Memory B cell (primary cell): ENCODE measurements around the gene CYP26C1.

Source experiments
- ATAC-seq: fragments of 150-1000 bp; cut with Tn5 transposase; 2 replicates; pipeline ENCODE4 v1.10.0; 2021; ENCODE audit warnings: low read depth, mild to moderate bottlenecking, moderate library complexity
- DNase-seq, 2 donors: peaks; one replicate each; pipeline ENCODE4 v3.0.0; 2022; ENCODE audit warnings: low spot score in 2 of 2
- H3K27ac Mint-ChIP-seq: one replicate; pipeline ENCODE4 v1.8.0; 2022; ENCODE audit warnings: mild to moderate bottlenecking, moderate library complexity, mixed read lengths
- H3K27me3 Mint-ChIP-seq: one replicate; pipeline ENCODE4 v1.8.0; 2022; ENCODE audit warnings: mixed read lengths
- H3K36me3 Mint-ChIP-seq: one replicate; pipeline ENCODE4 v1.8.0; 2022; ENCODE audit warnings: mild to moderate bottlenecking, mixed read lengths
- H3K4me1 Mint-ChIP-seq: one replicate; pipeline ENCODE4 v1.8.0; 2022; ENCODE audit warnings: mixed read lengths
- H3K4me3 Mint-ChIP-seq: one replicate; pipeline ENCODE4 v1.8.0; 2022; ENCODE audit warnings: mild to moderate bottlenecking, moderate library complexity, mixed read lengths
- H3K9me3 Mint-ChIP-seq: one replicate; pipeline ENCODE4 v1.8.0; 2022; ENCODE audit warnings: mixed read lengths

The CYP26C1 gene

DNA sequence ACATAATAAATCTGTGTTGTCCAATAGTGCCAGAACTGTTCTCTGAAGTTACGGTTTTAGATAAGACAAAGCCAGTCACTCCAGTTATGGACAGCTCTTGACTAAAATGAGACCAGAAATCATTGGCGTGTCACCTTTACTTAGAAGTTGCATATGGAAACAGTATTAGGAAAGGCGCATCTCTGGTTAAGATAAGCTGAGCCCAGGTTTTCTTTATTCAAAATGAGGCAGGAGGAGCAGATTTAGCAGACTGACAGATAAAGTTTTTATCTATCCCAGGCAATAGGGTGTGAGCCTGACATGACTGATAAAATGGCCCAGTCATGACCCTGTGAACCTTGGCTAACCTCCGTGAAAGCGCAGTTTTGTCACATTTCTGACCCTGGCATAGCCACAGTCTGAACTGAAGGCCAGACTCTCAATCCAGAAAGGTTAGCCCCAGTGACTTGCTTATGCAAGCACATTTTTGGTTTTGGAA is 17.3 kb downstream of the CYP26C1 start:
- Mint-ChIP-seq H3K4me1 (peaks cover 7% of the 10 kb centered on the region), H3K27ac (no peak overlapping the region), H3K9me3 (no peaks in the 10 kb centered on the region), H3K4me3 (no peak overlapping the region), H3K27me3 (peaks cover 22% of the 10 kb centered on the region), H3K36me3 (no peaks in the 10 kb centered on the region)
- ATAC-seq, result no peak
- no peak for DNase-seq

DNA sequence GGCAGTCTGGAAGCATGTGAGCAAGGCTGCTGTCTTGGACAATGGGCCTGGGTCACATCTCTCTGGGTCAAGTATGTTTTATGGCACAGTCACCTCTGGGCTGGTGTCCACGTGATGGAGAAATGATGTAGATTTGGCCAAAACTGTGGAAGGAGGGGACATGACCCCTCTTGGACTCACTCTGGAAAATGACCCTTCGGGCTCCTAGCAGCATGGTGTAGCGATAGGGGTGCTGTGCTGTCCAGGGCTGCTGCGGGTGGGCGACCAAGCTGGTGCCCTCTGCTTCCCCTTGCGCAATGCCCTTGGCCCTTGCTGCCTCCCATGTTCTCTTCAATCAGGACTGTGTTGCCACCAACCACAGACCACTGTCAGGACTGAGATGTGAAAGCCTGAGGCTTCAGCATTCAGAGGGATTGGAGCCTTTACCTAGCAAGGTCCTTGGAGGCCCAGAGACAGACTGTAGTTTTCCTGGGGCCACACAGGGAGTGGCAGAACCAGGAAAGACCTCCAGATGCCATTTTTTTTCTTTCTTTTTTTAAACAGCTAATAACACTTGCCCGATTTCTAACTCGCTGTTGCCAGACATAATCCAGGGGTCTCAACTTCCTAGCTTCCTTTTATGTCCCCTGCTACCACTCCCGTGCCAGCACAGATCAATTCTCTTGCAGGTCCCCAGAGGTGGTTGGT is 19.2 kb downstream of the CYP26C1 start:
- peaks cover 2% of the 10 kb centered on the region for H3K4me1 Mint-ChIP-seq
- no peak overlapping the region for H3K4me3 Mint-ChIP-seq
- ATAC-seq (no peak), DNase-seq (no peak)
- H3K27me3 Mint-ChIP-seq, result peaks cover 17% of the 10 kb centered on the region
- no peak overlapping the region for H3K27ac Mint-ChIP-seq
- H3K9me3 Mint-ChIP-seq, result no peaks in the 10 kb centered on the region
- no peaks in the 10 kb centered on the region for H3K36me3 Mint-ChIP-seq

DNA sequence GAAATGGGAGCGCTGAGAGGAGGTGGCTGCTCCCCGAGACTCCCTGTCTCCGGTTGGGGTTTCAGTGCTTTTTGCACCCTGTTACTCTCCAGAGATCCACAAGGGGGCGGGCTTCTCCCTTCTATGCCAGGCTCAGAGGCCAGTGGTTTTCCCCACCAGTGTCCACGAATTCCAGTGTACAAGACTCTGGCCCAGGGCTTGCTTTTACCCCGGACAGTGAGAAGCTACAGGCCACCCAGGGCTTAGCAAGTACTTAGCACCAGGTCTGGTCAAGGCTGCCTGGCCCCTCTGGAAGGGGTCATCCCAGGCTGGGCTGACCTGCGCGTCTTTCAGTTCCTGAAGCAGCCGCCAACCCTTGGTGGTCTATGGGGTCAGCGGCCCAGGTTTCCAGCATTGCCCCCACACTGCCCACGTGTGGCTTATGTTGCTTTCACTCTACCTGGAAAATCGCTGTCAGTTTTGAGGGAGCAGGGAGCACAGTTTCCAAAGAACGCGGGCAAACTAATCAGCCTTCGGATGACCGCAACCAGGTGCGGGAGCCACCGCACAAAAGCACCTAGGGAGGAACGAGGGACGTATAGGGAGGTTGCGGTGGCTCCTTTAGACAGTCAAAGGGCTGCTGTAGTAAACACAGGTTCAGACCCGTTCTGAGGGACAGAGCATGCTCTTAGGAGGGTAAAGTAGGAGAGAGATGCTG is 19.9 kb downstream of the CYP26C1 start:
- DNase-seq, result peak in 1 of 2 donors; percentile 44
- no peak overlapping the region for H3K27ac Mint-ChIP-seq

DNA sequence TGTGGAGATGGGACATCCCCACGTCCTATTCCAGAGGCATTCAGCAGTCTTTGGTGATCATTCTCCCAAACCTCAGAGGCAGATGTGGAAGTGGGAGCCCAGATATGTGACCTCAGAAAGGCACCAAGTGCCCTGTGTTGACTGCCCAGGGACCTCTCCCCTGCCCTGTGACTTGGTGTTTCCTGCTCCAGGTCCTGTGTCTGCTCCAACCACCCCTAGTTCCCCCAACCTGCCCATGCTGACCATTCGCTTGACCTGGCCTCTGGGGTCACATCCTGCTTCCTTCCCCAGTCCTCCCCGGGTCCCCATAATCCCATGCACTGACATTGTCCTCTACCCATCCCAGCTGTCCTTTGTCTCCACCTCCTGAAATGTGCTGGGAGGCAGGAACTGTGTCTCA is 20.7 kb downstream of the CYP26C1 start:
- ATAC-seq, result no peak
- Mint-ChIP-seq H3K9me3 (no peaks in the 10 kb centered on the region), H3K4me3 (no peak overlapping the region), H3K27ac (no peak overlapping the region), H3K27me3 (peaks cover 13% of the 10 kb centered on the region), H3K36me3 (no peaks in the 10 kb centered on the region), H3K4me1 (peaks cover 2% of the 10 kb centered on the region)
- DNase-seq, result no peak

More for the DNA sequence above, 19.9 kb downstream of the CYP26C1 start:
- peaks cover 16% of the 10 kb centered on the region for H3K27me3 Mint-ChIP-seq
- peak; percentile 59 for ATAC-seq
- H3K4me1 Mint-ChIP-seq, result peaks cover 2% of the 10 kb centered on the region
- no peak overlapping the region for H3K4me3 Mint-ChIP-seq
- H3K9me3 Mint-ChIP-seq, result no peaks in the 10 kb centered on the region
- H3K36me3 Mint-ChIP-seq, result no peaks in the 10 kb centered on the region

DNA sequence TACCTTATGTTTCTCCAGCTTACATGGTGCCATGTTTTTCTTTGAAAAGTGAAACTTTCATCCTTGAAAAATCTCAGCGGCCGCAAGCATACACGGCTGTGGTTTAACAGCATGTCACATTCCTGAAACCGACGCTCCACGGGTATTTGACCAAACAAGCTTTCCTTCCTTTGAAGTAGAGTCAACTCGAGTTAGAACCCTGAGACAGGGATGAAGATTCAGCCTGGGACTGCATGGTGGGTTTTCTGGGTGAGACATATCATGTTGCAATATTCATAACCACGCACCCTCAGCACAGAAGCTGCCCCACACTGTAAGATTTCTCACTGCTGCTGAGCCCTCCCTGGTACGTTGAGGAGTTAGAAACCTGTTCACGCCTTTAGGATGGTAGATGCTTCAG is 21.2 kb downstream of the CYP26C1 start:
- no peak for ATAC-seq
- peaks cover 2% of the 10 kb centered on the region for H3K4me1 Mint-ChIP-seq
- no peak overlapping the region for H3K4me3 Mint-ChIP-seq
- H3K9me3 Mint-ChIP-seq, result no peaks in the 10 kb centered on the region
- H3K36me3 Mint-ChIP-seq, result no peaks in the 10 kb centered on the region
- H3K27me3 Mint-ChIP-seq, result peaks cover 10% of the 10 kb centered on the region
- DNase-seq, result no peak
- no peak overlapping the region for H3K27ac Mint-ChIP-seq

DNA sequence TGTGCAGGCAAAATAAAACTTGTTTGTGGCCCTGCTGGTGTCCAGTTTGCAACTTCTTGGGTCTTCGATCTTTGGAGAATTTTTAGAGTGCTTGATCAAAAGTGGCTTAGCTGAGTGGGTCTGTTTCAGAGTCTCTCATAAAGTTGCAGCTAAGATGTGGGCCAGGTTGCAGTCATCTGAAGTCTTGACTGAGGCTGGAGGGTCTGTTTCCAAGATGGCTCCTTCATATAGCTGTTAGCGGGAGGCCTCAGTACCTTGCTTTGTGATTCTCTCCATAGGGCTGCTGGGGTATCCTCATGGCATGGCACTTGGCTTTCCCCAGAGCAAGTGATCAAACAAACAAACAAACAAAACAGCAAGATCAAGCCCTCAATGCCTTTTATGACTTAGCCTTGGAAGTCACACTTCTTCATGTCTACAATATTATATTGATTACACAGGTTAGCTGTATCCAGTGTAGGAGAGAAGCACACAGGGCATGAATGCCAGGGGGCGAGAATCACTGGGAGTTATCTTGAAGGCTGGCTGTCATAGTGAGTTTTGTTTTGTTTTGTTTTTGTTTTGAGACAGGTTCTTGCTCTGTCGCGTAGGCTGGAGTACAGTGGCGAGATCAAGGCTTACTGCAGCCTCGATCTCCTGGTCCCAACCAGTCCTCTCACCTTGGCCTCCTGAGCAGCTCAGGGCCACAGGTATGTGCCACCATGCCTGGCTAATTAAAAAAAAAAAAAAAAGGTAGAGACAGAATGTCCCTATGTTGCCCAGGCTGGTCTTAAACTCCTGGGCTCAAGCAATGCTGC is 23.3 kb downstream of the CYP26C1 start:
- peaks cover 14% of the 10 kb centered on the region for H3K27me3 Mint-ChIP-seq
- no peak for ATAC-seq

DNA sequence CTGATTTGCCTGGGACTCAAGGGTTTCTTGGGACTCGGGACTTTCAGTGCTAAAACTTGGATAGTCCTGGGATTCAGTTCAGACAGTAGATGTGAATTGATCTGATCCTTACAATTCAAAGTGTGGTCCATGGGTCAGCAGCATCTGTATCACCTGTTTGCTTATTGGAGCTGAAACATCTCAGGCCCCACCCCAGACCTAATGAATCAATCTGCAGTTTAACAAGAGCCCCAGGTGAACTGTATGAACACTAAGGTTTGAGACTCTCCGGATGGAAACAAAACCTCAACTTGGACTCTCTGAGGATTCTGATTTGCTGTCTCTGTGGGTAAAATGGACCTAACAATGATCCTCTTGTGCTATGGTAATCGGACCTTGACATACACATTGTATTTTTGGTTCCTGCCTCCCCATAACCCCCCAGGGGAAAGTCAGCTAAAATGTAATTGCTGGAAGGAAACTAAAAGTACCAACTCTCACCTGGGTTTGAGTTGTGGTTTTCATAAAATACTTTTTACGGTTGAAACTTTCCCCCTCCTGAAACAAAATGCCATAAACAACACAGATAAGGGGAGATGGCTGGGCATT is 24.8 kb downstream of the CYP26C1 start:
- peaks cover 11% of the 10 kb centered on the region for H3K27me3 Mint-ChIP-seq
- no peak for ATAC-seq
- no peak for DNase-seq
- H3K4me1 Mint-ChIP-seq, result no peaks in the 10 kb centered on the region
- no peak overlapping the region for H3K27ac Mint-ChIP-seq
- H3K4me3 Mint-ChIP-seq, result no peak overlapping the region
- H3K9me3 Mint-ChIP-seq, result no peaks in the 10 kb centered on the region
- H3K36me3 Mint-ChIP-seq, result no peaks in the 10 kb centered on the region

More for the DNA sequence above, 23.3 kb downstream of the CYP26C1 start:
- H3K36me3 Mint-ChIP-seq, result no peaks in the 10 kb centered on the region
- peaks cover 2% of the 10 kb centered on the region for H3K4me1 Mint-ChIP-seq
- H3K4me3 Mint-ChIP-seq, result no peak overlapping the region
- H3K27ac Mint-ChIP-seq, result no peak overlapping the region
- DNase-seq, result no peak
- no peaks in the 10 kb centered on the region for H3K9me3 Mint-ChIP-seq

DNA sequence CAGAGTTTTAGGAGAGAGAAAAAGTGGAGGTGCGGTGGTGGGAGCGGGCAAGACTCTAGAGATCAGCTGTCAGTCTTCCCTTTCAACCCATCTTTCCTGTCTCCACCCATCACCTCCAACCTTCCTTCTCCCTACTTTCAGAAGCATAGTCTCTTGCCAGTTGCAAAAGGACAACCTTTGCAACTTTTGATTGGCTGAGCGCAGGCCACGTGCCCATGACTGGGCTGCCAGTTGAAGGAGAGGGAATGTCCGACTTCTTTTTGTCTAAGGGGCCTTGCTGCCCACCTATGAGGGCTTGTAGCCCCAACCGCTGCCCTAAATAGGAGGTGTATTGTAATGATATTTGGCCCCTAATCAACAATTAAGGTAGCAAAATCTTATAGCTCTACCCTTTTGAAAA is 25.7 kb downstream of the CYP26C1 start:
- DNase-seq (no peak), ATAC-seq (no peak)
- no peaks in the 10 kb centered on the region for H3K36me3 Mint-ChIP-seq
- H3K9me3 Mint-ChIP-seq, result no peaks in the 10 kb centered on the region
- H3K27me3 Mint-ChIP-seq, result peaks cover 10% of the 10 kb centered on the region
- H3K27ac Mint-ChIP-seq, result no peak overlapping the region
- no peak overlapping the region for H3K4me3 Mint-ChIP-seq
- no peaks in the 10 kb centered on the region for H3K4me1 Mint-ChIP-seq

DNA sequence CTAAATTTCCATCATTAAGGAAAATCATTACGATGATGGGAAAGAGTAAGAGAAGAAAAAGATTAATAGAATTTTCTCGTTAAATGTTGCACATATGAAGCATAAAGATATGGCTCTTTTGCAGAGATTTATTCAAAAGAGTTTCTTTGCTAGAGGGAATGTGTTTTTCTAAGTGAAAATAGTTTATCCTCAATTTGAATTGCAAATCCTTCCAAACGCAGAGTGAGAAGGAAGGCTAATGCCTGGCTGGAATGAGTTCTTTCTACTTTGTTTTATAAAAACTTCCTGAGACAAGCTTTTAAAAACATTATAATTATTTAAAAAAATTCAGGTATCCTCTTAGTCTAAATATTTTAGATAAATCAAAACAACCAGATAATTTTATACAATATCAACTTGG is 27.2 kb downstream of the CYP26C1 start:
- no peak overlapping the region for H3K4me3 Mint-ChIP-seq
- peaks cover 7% of the 10 kb centered on the region for H3K27me3 Mint-ChIP-seq
- H3K9me3 Mint-ChIP-seq, result no peaks in the 10 kb centered on the region
- H3K36me3 Mint-ChIP-seq, result no peaks in the 10 kb centered on the region
- no peak overlapping the region for H3K27ac Mint-ChIP-seq
- H3K4me1 Mint-ChIP-seq, result no peaks in the 10 kb centered on the region
- ATAC-seq, result no peak
- no peak for DNase-seq

DNA sequence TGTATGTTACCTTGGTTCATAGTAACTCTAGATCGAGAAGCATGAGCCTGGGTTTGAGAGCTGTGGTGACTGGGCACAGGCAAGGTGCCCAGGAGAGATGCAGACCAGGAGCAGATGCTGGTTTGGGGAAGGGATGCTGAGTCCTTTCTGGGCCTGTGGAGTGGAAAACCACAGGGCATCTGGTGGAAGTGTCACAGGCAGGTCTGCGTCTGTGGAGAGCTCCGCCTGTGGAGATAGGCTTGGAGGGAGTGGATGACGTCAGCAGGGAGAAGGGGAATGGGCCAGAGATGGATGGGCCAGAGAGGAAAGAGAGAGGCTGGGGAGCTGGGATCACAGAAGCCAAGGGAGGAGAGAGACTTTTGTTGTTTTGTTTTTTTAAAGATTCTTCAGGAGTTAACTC is 27.9 kb downstream of the CYP26C1 start:
- Mint-ChIP-seq H3K4me1 (no peaks in the 10 kb centered on the region), H3K9me3 (no peaks in the 10 kb centered on the region), H3K27me3 (peaks cover 8% of the 10 kb centered on the region), H3K27ac (no peak overlapping the region), H3K36me3 (no peaks in the 10 kb centered on the region), H3K4me3 (no peak overlapping the region)
- no peak for ATAC-seq
- no peak for DNase-seq

DNA sequence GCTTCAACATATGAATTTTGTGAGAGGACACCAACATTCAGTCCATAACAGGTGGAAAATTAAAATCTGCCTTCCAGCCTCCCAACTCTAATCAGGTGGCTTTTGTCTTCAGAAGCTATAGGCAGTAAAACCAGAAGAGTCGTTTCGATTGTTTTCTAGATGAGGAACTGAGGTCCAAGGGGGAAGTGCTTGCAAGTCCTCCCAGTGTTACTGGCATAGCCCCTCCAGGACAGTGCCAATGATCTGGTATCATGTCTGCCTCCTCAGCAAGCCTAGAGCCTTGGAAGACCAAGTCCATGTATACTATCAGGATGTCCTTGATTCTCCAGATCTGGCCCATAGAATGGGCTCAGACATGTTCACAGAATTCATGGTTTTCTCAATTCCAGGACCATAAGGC is 30.0 kb downstream of the CYP26C1 start:
- no peaks in the 10 kb centered on the region for H3K4me1 Mint-ChIP-seq
- ATAC-seq (no peak), DNase-seq (no peak)
- H3K27me3 Mint-ChIP-seq, result peaks cover 9% of the 10 kb centered on the region
- H3K9me3 Mint-ChIP-seq, result no peaks in the 10 kb centered on the region
- H3K36me3 Mint-ChIP-seq, result no peaks in the 10 kb centered on the region
- H3K4me3 Mint-ChIP-seq, result no peak overlapping the region
- H3K27ac Mint-ChIP-seq, result no peak overlapping the region

DNA sequence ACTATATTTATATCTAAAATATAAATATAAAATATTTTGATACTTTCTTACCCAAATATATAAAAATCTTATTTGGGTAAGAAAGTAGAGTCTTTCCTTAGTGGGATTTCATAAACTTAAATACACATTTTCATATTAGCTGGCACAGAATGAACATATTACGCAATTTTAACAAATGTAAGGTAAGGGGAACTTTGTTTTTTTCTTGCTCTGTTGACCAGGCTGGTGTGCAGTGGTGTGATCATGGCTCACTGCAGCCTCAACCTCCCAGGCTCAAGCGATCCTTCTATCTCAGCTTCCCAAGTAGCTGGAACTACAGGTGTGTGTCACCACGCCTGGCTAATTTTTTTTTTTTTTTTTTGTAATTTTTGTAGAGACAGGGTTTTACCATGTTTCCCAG is 31.4 kb downstream of the CYP26C1 start:
- no peak overlapping the region for H3K4me3 Mint-ChIP-seq
- peaks cover 9% of the 10 kb centered on the region for H3K27me3 Mint-ChIP-seq
- no peak for DNase-seq
- no peak for ATAC-seq
- H3K36me3 Mint-ChIP-seq, result no peaks in the 10 kb centered on the region
- H3K4me1 Mint-ChIP-seq, result no peaks in the 10 kb centered on the region
- no peaks in the 10 kb centered on the region for H3K9me3 Mint-ChIP-seq
- H3K27ac Mint-ChIP-seq, result no peak overlapping the region

DNA sequence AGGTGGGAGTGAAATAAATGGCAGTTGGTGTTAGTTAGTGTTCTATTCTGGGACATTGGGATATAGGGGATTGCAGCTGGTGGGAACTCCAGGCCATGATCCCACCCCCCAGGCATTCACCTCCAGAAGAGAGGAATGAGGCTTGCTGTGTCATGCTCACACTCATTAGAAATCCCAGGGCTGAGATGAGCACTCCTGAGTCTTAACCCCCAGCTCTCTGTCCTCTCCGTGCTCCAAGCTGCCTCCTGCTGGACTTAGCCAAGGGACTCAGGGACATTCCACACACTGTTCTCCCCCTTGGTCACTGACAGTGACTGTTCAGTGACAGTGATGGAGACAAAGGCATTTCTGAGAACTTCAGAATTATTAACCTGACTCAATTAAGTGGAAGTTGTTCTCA is 34.6 kb downstream of the CYP26C1 start:
- Mint-ChIP-seq H3K4me1 (no peaks in the 10 kb centered on the region), H3K9me3 (no peaks in the 10 kb centered on the region), H3K27me3 (peaks cover 3% of the 10 kb centered on the region), H3K27ac (no peak overlapping the region), H3K36me3 (no peaks in the 10 kb centered on the region), H3K4me3 (no peak overlapping the region)
- no peak for ATAC-seq
- no peak for DNase-seq

DNA sequence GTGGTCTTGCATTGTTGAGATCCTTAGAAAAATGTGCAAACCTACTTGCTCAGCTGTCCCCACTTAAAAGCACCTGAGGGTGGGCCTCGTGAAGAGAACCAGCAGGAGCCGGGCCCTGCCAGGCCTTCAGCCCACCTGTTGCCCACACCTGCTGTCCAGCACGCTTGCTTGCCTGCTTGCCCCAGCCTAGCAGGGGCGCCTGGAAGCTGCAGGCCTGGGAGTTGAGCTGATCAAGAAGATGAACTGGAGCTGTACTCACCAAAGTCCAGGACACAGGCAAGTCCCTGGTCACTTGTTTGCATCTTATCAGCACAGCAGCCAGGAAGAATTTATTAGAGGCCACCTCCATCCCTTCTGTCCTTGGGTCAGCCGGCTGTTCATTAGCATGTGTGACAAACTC is 36.3 kb downstream of the CYP26C1 start:
- Mint-ChIP-seq H3K36me3 (no peaks in the 10 kb centered on the region), H3K9me3 (no peaks in the 10 kb centered on the region), H3K27me3 (peaks cover 3% of the 10 kb centered on the region), H3K27ac (no peak overlapping the region), H3K4me3 (no peak overlapping the region), H3K4me1 (no peaks in the 10 kb centered on the region)
- no peak for ATAC-seq
- no peak for DNase-seq
